HAP-1 (cell line): ENCODE measurements around the gene PAN3.

Source experiments
- DNase-seq, 2 experiments: peaks; one replicate each; pipeline ENCODE4 v3.0.0-alpha.2; 2016 to 2020; ENCODE audit warnings: low spot score in 2 of 2
- H3K27me3 ChIP-seq: fragments of 250-450 bp; sonication (Bioruptor Pico); 2 replicates; pipeline ENCODE4 v1.5.1; 2020; ENCODE audit warnings: low read depth, mild to moderate bottlenecking, moderate library complexity
- H3K36me3 ChIP-seq: fragments of 250-450 bp; sonication (Bioruptor Pico); replicated peaks from 2 replicates; pipeline ENCODE4 v1.5.1; 2020; ENCODE audit warnings: mild to moderate bottlenecking
- H3K4me1 ChIP-seq: fragments of 250-450 bp; sonication (Bioruptor Pico); 2 replicates; pipeline ENCODE4 v1.5.1; 2020; ENCODE audit warnings: mild to moderate bottlenecking
- H3K4me3 ChIP-seq: fragments of 250-450 bp; sonication (Bioruptor Pico); 2 replicates; pipeline ENCODE4 v1.5.1; 2020; ENCODE audit warnings: mild to moderate bottlenecking, moderate library complexity
- H3K9me3 ChIP-seq: fragments of 250-450 bp; sonication (Bioruptor Pico); 2 replicates; pipeline ENCODE4 v1.5.1; 2020; ENCODE audit warnings: mild to moderate bottlenecking, moderate library complexity
- in situ Hi-C: fragments of 300-500 bp; cut with MboI; formaldehyde crosslinking; loops from 3 replicates; pipeline ENCODE4 v1.14.3; 2020; ENCODE audit warnings: low sequenced_read_pairs, inconsistent platforms, mixed read lengths

The PAN3 gene

GRCh38 chr13:28147495-28147894 is 9.2 kb downstream of the PAN3 start:
- H3K36me3 ChIP-seq = no peaks in the 10 kb centered on the region
- DNase-seq = no peak
- H3K4me3 ChIP-seq = no peak overlapping the region
- H3K27me3 ChIP-seq = no peaks in the 10 kb centered on the region
- peaks cover 2% of the 10 kb centered on the region for H3K4me1 ChIP-seq
- H3K9me3 ChIP-seq = no peaks in the 10 kb centered on the region
- in situ Hi-C loops = no loop called here

- Histone ChIP-seq H3K4me1 (peaks cover 18% of the 10 kb centered on the region), H3K4me3 (no peak overlapping the region), H3K27me3 (no peaks in the 10 kb centered on the region), H3K9me3 (0 out of 2 replicates have a peak, but pooled peaks cover 3% of the 10 kb centered on the region), H3K36me3 (no peaks in the 10 kb centered on the region)
- in situ Hi-C loops = no loop called here
- no peak for DNase-seq
These were observed 20.7 kb downstream of the PAN3 start for GRCh38 chr13:28159057-28159456.

- Histone ChIP-seq H3K36me3 (no peaks in the 10 kb centered on the region), H3K4me3 (no peak overlapping the region), H3K27me3 (no peaks in the 10 kb centered on the region), H3K4me1 (peaks cover 18% of the 10 kb centered on the region), H3K9me3 (0 out of 2 replicates have a peak, but pooled peaks cover 3% of the 10 kb centered on the region)
- DNase-seq = peak; percentile 83 to 87
- in situ Hi-C loops = no loop called here
These were observed 23.0 kb downstream of the PAN3 start for GRCh38 chr13:28161370-28161769.

GRCh38 chr13:28163587-28163986 is 25.2 kb downstream of the PAN3 start:
- Histone ChIP-seq H3K4me3 (no peak overlapping the region), H3K36me3 (no peaks in the 10 kb centered on the region), H3K4me1 (peaks cover 18% of the 10 kb centered on the region), H3K9me3 (0 out of 2 replicates have a peak, but pooled peaks cover 3% of the 10 kb centered on the region), H3K27me3 (no peaks in the 10 kb centered on the region)
- in situ Hi-C loops = no loop called here
- no peak for DNase-seq

- H3K4me1 ChIP-seq = peaks cover 10% of the 10 kb centered on the region
- in situ Hi-C loops = no loop called here
- H3K9me3 ChIP-seq = no peaks in the 10 kb centered on the region
- DNase-seq = no peak
- no peaks in the 10 kb centered on the region for H3K27me3 ChIP-seq
- H3K4me3 ChIP-seq = no peak overlapping the region
- no peaks in the 10 kb centered on the region for H3K36me3 ChIP-seq
These were observed 27.9 kb downstream of the PAN3 start for GRCh38 chr13:28166257-28166656.

- Histone ChIP-seq H3K4me1 (no peaks in the 10 kb centered on the region; the same call in 1 of the 2 replicates), H3K36me3 (peaks cover 3% of the 10 kb centered on the region; the same call in 1 of the 2 replicates), H3K27me3 (no peaks in the 10 kb centered on the region), H3K4me3 (no peak overlapping the region), H3K9me3 (no peaks in the 10 kb centered on the region)
- in situ Hi-C loops = no loop called here
- no peak for DNase-seq
These were observed 32.9 kb downstream of the PAN3 start for GRCh38 chr13:28171266-28171665.

GRCh38 chr13:28172947-28173346 is 34.6 kb downstream of the PAN3 start:
- no peaks in the 10 kb centered on the region for H3K9me3 ChIP-seq
- H3K27me3 ChIP-seq = no peaks in the 10 kb centered on the region
- in situ Hi-C loops = no loop called here
- H3K4me3 ChIP-seq = no peak overlapping the region
- DNase-seq = no peak
- peaks cover 3% of the 10 kb centered on the region; the same call in 1 of the 2 replicates for H3K36me3 ChIP-seq
- H3K4me1 ChIP-seq = no peaks in the 10 kb centered on the region; the same call in 1 of the 2 replicates

- H3K4me1 ChIP-seq = no peaks in the 10 kb centered on the region; the same call in 1 of the 2 replicates
- H3K36me3 ChIP-seq = peaks cover 3% of the 10 kb centered on the region; the same call in 1 of the 2 replicates
- no peaks in the 10 kb centered on the region for H3K27me3 ChIP-seq
- in situ Hi-C loops = no loop called here
- DNase-seq = no peak
- H3K4me3 ChIP-seq = no peak overlapping the region
- H3K9me3 ChIP-seq = no peaks in the 10 kb centered on the region
These were observed 35.4 kb downstream of the PAN3 start for GRCh38 chr13:28173793-28174192.

- Histone ChIP-seq H3K27me3 (no peaks in the 10 kb centered on the region), H3K4me1 (no peaks in the 10 kb centered on the region; the same call in 1 of the 2 replicates), H3K9me3 (no peaks in the 10 kb centered on the region), H3K4me3 (no peak overlapping the region), H3K36me3 (peaks cover 3% of the 10 kb centered on the region; the same call in 1 of the 2 replicates)
- DNase-seq = no peak
- in situ Hi-C loops = no loop called here
These were observed 39.0 kb downstream of the PAN3 start for GRCh38 chr13:28177327-28177726.

- in situ Hi-C loops = no loop called here
- Histone ChIP-seq H3K9me3 (no peaks in the 10 kb centered on the region), H3K36me3 (peaks cover 3% of the 10 kb centered on the region; the same call in 1 of the 2 replicates), H3K27me3 (no peaks in the 10 kb centered on the region), H3K4me1 (no peaks in the 10 kb centered on the region; the same call in 1 of the 2 replicates), H3K4me3 (no peak overlapping the region)
- DNase-seq = no peak
These were observed 39.5 kb downstream of the PAN3 start for GRCh38 chr13:28177877-28178276.

- in situ Hi-C loops = no loop called here
- H3K4me1 ChIP-seq = no peaks in the 10 kb centered on the region
- no peak for DNase-seq
- no peak overlapping the region for H3K4me3 ChIP-seq
- H3K27me3 ChIP-seq = no peaks in the 10 kb centered on the region
- no peaks in the 10 kb centered on the region for H3K9me3 ChIP-seq
- peaks cover 3% of the 10 kb centered on the region for H3K36me3 ChIP-seq
These were observed 41.6 kb downstream of the PAN3 start for GRCh38 chr13:28179974-28180373.

GRCh38 chr13:28181413-28181812 is 43.1 kb downstream of the PAN3 start:
- in situ Hi-C loops = no loop called here
- H3K9me3 ChIP-seq = no peaks in the 10 kb centered on the region

GRCh38 chr13:28185256-28185655 is 46.9 kb downstream of the PAN3 start:
- Histone ChIP-seq H3K36me3 (no peaks in the 10 kb centered on the region; the same call in 1 of the 2 replicates), H3K4me3 (no peak overlapping the region), H3K9me3 (no peaks in the 10 kb centered on the region), H3K27me3 (no peaks in the 10 kb centered on the region), H3K4me1 (no peaks in the 10 kb centered on the region)
- in situ Hi-C loops = no loop called here
- DNase-seq = no peak

More at GRCh38 chr13:28181413-28181812, 43.1 kb downstream of the PAN3 start:
- Histone ChIP-seq H3K4me1 (no peaks in the 10 kb centered on the region), H3K27me3 (no peaks in the 10 kb centered on the region), H3K36me3 (no peaks in the 10 kb centered on the region; the same call in none of the 2 replicates), H3K4me3 (no peak overlapping the region)
- DNase-seq = no peak

GRCh38 chr13:28199089-28199488 is 60.7 kb downstream of the PAN3 start:
- no peaks in the 10 kb centered on the region; the same call in 1 of the 2 replicates for H3K36me3 ChIP-seq
- no peak overlapping the region for H3K4me3 ChIP-seq
- in situ Hi-C loops = no loop called here
- H3K4me1 ChIP-seq = no peaks in the 10 kb centered on the region
- H3K9me3 ChIP-seq = no peaks in the 10 kb centered on the region
- H3K27me3 ChIP-seq = no peaks in the 10 kb centered on the region
- no peak for DNase-seq

GRCh38 chr13:28204043-28204442 is 65.7 kb downstream of the PAN3 start:
- H3K36me3 ChIP-seq = no peaks in the 10 kb centered on the region; the same call in 1 of the 2 replicates
- no peaks in the 10 kb centered on the region for H3K9me3 ChIP-seq
- in situ Hi-C loops = no loop called here
- no peak overlapping the region for H3K4me3 ChIP-seq
- no peaks in the 10 kb centered on the region for H3K27me3 ChIP-seq
- H3K4me1 ChIP-seq = no peaks in the 10 kb centered on the region
- no peak for DNase-seq
